ENCODE measurements around the gene PCOLCE2.
"Not testable (repeated sequence)": the region's sequence is repeated elsewhere in the genome, so short reads cannot be mapped to it uniquely, and the experiment has no call there.

GRCh38 chr3:142868382-142868781 is 20.5 kb downstream of the PCOLCE2 start:
- not testable (repeated sequence) for TF ChIP-seq CTCF (conservative IDR thresholded peaks at IDR 0.05 in 1 of 2, IDR thresholded peaks at IDR 0.05 in 1 of 2; ENCODE audit: extremely low read depth in 1 of 2, insufficient read depth in 1 of 2, low read depth in 1 of 2, low read length in 2 of 2); EZH2 (IDR thresholded peaks at IDR 0.05; ENCODE audit: borderline replicate concordance, low read length)

Measured in mammary epithelial cell (primary cell).